ENCODE data around the gene RSAD2. TPM values are rescaled to one million over a fixed set of nuclear protein-coding genes. Genes with fewer than 3 reads are reported as not detected.
A peak's percentile ranks its signal among the peaks of the same experiment; 100 is the strongest.

RSAD2 gene
- total and polyA plus RNA-seq, 12 donors = 1.6 to 16.1 (median 5.4) TPM

DNA sequence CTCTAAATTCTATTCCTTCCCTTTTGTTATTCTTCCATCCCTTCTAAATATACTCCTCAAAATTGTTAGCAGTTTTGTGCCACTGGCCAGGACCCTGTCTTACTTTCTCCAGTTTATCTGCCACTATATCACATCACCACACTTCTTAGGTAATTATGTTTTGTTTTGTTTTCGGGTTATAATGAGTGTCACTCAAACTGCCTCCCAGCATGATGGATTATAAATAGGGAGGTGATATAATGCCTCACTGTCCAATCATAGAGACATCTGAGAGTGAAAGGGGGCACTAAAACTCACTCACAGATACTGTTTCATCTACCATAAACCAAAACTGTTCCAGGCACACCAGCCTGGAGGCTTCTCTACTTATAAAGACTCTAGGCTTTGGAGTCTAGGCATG is 3.5 kb downstream of the RSAD2 start:
- Histone ChIP-seq H3K4me1 (peaks cover 0 to 64% (median 35%) of the 10 kb centered on the region in 9 donors), H3K9me3 (peaks cover 0 to 5% (median 0%) of the 10 kb centered on the region in 11 donors), H3K4me3 (peak overlapping the region in 1 of 10 donors; percentile 64), H3K36me3 (peaks cover 0 to 18% (median 0%) of the 10 kb centered on the region in 9 donors), H3K27ac (peak overlapping the region in 3 of 10 donors; percentile 2 to 68 (median 21)), H3K27me3 (no peaks in the 10 kb centered on the region)
- intact Hi-C loops (cut with DNase I) = no loop called here
- ATAC-seq (no peak), DNase-seq (no peak)
- WGBS, 2 donors = 70 to 72% methylated on average over 1 of the region's 1 CpG
- TF ChIP-seq, protein P1, sequence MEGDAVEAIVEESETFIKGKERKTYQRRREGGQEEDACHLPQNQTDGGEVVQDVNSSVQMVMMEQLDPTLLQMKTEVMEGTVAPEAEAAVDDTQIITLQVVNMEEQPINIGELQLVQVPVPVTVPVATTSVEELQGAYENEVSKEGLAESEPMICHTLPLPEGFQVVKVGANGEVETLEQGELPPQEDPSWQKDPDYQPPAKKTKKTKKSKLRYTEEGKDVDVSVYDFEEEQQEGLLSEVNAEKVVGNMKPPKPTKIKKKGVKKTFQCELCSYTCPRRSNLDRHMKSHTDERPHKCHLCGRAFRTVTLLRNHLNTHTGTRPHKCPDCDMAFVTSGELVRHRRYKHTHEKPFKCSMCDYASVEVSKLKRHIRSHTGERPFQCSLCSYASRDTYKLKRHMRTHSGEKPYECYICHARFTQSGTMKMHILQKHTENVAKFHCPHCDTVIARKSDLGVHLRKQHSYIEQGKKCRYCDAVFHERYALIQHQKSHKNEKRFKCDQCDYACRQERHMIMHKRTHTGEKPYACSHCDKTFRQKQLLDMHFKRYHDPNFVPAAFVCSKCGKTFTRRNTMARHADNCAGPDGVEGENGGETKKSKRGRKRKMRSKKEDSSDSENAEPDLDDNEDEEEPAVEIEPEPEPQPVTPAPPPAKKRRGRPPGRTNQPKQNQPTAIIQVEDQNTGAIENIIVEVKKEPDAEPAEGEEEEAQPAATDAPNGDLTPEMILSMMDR (IDR thresholded peaks at IDR 0.05) = no peak

DNA sequence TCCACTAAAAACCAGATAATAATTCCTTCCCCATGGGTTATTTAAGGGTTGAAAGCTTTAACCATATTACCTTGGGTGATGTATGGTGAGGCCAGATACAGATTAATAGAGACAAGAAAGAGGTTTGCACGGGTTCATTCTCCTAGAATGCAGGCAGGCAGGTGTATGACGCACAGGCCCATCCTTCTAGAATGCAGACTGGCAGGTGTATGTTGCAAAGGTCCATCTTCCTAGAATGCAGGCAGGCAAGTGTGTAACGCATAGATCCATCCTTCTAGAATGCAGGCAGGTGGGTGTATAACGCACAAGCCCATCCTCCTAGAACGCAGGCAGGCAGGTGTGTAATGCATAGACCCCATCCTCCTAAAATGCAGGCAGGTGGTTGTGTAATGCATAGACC is 3.9 kb downstream of the RSAD2 start:
- Histone ChIP-seq H3K4me3 (no peak overlapping the region), H3K9me3 (peaks cover 0 to 5% (median 0%) of the 10 kb centered on the region in 11 donors), H3K36me3 (peaks cover 0 to 23% (median 0%) of the 10 kb centered on the region in 9 donors), H3K4me1 (peaks cover 0 to 64% (median 35%) of the 10 kb centered on the region in 9 donors), H3K27me3 (no peaks in the 10 kb centered on the region), H3K27ac (peak overlapping the region in 2 of 10 donors; percentile 21 to 68)
- intact Hi-C loops (cut with DNase I) = no loop called here
- 91 to 92% methylated on average over 5 of the region's 5 CpGs for WGBS, 2 donors
- TF ChIP-seq, protein P1 (IDR thresholded peaks at IDR 0.05) = no peak
- DNase-seq (no peak), ATAC-seq (no peak)

DNA sequence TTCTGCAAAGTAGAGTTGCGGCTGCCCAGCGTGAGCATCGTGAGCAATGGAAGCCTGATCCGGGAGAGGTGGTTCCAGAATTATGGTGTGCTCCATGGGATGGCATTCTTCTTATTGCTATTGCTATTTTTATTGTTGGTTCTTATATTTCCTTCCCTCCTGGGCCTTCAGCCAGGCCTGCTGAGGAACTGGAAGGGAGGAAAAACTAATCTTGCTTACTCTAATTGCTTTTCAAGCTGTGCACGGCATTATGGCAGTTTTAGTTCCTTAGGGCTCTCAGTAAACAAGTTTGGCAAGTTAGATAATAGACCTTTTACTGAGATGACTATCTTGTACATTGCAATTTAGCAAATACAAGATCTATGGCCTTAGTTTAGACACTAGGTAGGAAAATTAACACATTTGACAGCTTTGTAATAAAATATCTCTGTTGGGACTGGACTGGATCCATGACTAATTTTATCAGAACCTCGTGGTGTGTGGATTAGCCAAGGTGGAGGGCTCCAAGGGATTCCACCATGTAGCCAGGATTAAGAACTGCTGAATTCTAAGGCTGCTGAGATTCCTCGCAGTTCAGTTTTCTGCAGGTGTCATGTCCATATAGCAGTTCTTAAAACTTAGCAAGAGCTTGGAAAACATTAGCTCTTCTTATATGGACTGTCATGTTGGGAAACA is 6.0 kb downstream of the RSAD2 start:
- DNase-seq (peak in 1 of 2 donors; percentile 56), ATAC-seq (peak in 7 of 8 donors; percentile 39 to 80 (median 64))
- peak overlapping the region in 1 of 10 donors; percentile 19 for H3K4me3 ChIP-seq
- WGBS, 2 donors = 52 to 55% methylated on average over 7 of the region's 7 CpGs
- peaks cover 0 to 44% (median 0%) of the 10 kb centered on the region in 9 donors for H3K36me3 ChIP-seq
- H3K27me3 ChIP-seq = no peaks in the 10 kb centered on the region
- intact Hi-C loops (cut with DNase I) = no loop called here
- peaks cover 0 to 5% (median 0%) of the 10 kb centered on the region in 11 donors for H3K9me3 ChIP-seq
- peak overlapping the region in 7 of 10 donors; percentile 10 to 65 (median 43) for H3K27ac ChIP-seq
- H3K4me1 ChIP-seq = peaks cover 0 to 49% (median 29%) of the 10 kb centered on the region in 9 donors
- TF ChIP-seq, protein P1 (IDR thresholded peaks at IDR 0.05) = no peak

DNA sequence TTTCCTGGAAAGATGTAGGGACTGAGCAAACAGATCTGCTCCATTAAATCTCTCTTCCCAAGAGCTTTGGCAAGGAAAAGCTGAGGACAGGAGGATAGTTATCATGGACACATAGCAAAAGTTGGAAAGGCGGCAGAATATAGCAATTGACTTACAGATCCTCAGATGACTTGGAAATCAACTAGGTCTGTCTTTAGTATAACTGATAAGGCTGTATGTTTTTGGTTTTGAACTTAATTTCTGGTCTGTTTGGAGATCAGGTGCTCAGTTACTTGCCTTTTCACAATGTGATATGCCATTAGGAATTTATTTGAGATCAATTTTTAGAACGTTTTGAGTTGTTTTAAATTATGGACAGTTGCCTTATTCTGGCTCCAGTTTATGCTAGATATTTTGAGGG is 8.0 kb downstream of the RSAD2 start:
- WGBS, 2 donors = 85% methylated on average over 2 of the region's 2 CpGs
- Histone ChIP-seq H3K4me3 (no peak overlapping the region), H3K9me3 (no peaks in the 10 kb centered on the region), H3K27ac (no peak overlapping the region), H3K4me1 (peaks cover 0 to 39% (median 26%) of the 10 kb centered on the region in 9 donors), H3K27me3 (no peaks in the 10 kb centered on the region), H3K36me3 (peaks cover 0 to 63% (median 0%) of the 10 kb centered on the region in 9 donors)
- TF ChIP-seq, protein P1 (IDR thresholded peaks at IDR 0.05) = no peak
- intact Hi-C loops (cut with DNase I) = no loop called here
- DNase-seq = no peak
- no peak for ATAC-seq
